Osteocyte (in vitro differentiated cells): ENCODE measurements around the gene PKD2L1. TPM values are rescaled to one million over a fixed set of nuclear protein-coding genes. Genes with fewer than 3 reads are reported as not detected.

Experiments used
- DNase-seq: peaks from one replicate; pipeline ENCODE4 v3.0.0; 2021; ENCODE audit warnings: mixed read lengths; ENCODE audit not compliant: unreplicated experiment; ENCODE audit errors: extremely low spot score
- H3K27ac Mint-ChIP-seq: one replicate; pipeline ENCODE4 v1.8.0; 2021; ENCODE audit warnings: mild to moderate bottlenecking, mixed read lengths; ENCODE audit not compliant: unreplicated experiment
- H3K27me3 Mint-ChIP-seq: one replicate; pipeline ENCODE4 v1.8.0; 2021; ENCODE audit warnings: mixed read lengths; ENCODE audit not compliant: unreplicated experiment
- H3K36me3 Mint-ChIP-seq: one replicate; pipeline ENCODE4 v1.8.0; 2021; ENCODE audit warnings: mixed read lengths; ENCODE audit not compliant: unreplicated experiment
- H3K4me1 Mint-ChIP-seq: one replicate; pipeline ENCODE4 v1.8.0; 2021; ENCODE audit warnings: mixed read lengths; ENCODE audit not compliant: unreplicated experiment
- H3K4me3 Mint-ChIP-seq: one replicate; pipeline ENCODE4 v1.8.0; 2021; ENCODE audit warnings: mild to moderate bottlenecking, moderate library complexity, mixed read lengths; ENCODE audit not compliant: unreplicated experiment
- H3K9me3 Mint-ChIP-seq: one replicate; pipeline ENCODE4 v1.8.0; 2021; ENCODE audit warnings: mixed read lengths; ENCODE audit not compliant: unreplicated experiment
- total RNA-seq: library from RNA; stranded (reverse); gene quantifications from 2 replicates; pipeline ENCODE4 v1.2.1, GENCODE V29; 2021
- TF ChIP-seq, protein P1 (sequence below): fragments of 200-600 bp; sonication (generic); IDR thresholded peaks from 2 replicates; pipeline ENCODE4 v1.5.0; 2021; ENCODE audit warnings: antibody characterized with exemption, mild to moderate bottlenecking, moderate library complexity

Gene PKD2L1
- total RNA-seq, 1 donor from 2014 or later: not detected

DNA sequence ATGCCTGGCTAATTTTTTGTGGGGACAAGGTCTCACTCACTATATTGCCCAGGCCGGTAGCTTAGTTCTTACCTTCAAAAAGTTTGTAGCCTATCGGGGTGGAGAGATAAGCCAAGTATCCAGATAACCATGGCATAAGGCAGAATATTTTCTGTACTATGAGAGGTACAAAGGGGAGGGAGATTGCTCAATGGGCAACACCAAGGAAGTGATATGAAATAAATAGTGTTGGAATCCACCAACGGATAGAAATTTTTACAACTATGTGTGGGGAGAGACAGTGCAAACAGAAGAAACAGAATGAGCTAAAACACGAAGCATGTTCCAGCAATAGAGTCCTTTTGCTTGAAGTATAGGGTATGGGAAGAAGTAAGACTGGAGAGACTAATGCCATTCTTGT is 25.1 kb upstream of the PKD2L1 start:
- Mint-ChIP-seq H3K4me3 (no peak overlapping the region), H3K27me3 (no peaks in the 10 kb centered on the region), H3K9me3 (no peaks in the 10 kb centered on the region), H3K4me1 (peaks cover 38% of the 10 kb centered on the region), H3K27ac (no peak overlapping the region), H3K36me3 (peaks cover 66% of the 10 kb centered on the region)
- no peak for DNase-seq
- TF ChIP-seq, protein P1, sequence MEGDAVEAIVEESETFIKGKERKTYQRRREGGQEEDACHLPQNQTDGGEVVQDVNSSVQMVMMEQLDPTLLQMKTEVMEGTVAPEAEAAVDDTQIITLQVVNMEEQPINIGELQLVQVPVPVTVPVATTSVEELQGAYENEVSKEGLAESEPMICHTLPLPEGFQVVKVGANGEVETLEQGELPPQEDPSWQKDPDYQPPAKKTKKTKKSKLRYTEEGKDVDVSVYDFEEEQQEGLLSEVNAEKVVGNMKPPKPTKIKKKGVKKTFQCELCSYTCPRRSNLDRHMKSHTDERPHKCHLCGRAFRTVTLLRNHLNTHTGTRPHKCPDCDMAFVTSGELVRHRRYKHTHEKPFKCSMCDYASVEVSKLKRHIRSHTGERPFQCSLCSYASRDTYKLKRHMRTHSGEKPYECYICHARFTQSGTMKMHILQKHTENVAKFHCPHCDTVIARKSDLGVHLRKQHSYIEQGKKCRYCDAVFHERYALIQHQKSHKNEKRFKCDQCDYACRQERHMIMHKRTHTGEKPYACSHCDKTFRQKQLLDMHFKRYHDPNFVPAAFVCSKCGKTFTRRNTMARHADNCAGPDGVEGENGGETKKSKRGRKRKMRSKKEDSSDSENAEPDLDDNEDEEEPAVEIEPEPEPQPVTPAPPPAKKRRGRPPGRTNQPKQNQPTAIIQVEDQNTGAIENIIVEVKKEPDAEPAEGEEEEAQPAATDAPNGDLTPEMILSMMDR: no peak

DNA sequence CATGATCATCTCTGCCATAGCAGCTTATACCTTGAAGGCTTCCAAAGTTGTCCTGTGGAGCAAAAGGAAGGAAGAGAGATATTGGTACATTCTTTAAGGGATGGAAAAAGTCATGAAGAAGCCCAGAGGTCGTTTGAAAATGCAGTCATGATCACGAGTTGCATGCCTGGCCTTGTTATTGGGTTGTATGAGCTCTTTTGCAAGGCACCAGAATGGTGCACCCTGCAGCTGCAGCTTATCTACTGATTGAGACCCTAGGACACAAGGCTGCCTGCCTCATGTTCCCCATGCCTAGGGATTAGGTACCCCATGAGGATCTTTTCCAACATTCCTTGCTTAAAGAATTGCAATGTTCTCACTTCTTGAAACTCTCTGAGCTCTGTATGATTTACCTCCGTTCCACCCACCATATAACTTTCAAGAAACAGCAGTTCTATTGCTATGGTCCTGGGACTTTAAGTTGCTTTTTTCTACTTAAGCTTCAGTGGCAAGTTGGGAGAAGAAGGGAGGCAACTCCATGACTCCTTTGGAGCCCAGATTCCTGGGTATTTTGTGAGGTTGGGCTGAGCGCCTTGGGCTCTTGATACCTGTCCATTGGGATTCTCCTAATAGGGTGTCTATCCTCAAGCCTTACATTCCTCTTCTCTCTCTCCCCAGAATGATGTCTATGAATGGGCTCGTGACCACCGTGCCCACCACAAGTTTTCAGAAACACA is 23.9 kb upstream of the PKD2L1 start:
- H3K4me1 Mint-ChIP-seq: peaks cover 38% of the 10 kb centered on the region
- no peak overlapping the region for H3K27ac Mint-ChIP-seq
- no peaks in the 10 kb centered on the region for H3K9me3 Mint-ChIP-seq
- DNase-seq: no peak
- H3K4me3 Mint-ChIP-seq: no peak overlapping the region
- no peaks in the 10 kb centered on the region for H3K27me3 Mint-ChIP-seq
- H3K36me3 Mint-ChIP-seq: peaks cover 63% of the 10 kb centered on the region
- TF ChIP-seq, protein P1: no peak

DNA sequence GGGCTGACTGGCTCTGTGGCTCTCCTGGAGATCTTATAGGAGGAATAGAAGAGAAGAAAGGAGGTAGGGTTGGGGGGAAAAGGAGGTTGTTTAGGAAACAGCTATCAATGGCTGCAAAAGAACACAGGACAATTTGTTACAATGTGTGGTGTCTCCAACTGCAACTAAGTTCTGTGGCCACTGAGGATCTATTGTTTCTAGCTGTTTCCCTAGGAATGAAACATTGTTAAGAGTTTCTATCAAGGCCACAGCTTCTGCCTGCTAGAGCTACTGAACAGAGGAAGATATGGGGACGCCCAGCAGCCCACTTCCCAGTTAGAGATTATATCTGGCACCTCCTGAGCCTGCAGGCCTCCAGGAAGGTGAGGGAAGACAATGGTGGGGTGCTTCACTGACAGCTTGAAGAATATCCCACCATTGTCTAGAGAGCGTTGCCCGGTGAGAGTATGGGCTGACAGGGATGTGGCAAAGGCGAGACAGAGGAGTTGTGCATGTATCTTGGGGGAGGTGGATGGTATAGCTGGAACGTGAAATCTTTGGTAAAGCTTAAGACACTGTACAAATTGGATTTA is 21.0 kb upstream of the PKD2L1 start:
- H3K4me3 Mint-ChIP-seq: peak overlapping the region; percentile 3
- H3K27ac Mint-ChIP-seq: no peak overlapping the region
- DNase-seq: no peak
- H3K27me3 Mint-ChIP-seq: no peaks in the 10 kb centered on the region
- TF ChIP-seq, protein P1: no peak
- no peaks in the 10 kb centered on the region for H3K9me3 Mint-ChIP-seq
- peaks cover 60% of the 10 kb centered on the region for H3K36me3 Mint-ChIP-seq
- H3K4me1 Mint-ChIP-seq: peaks cover 44% of the 10 kb centered on the region

DNA sequence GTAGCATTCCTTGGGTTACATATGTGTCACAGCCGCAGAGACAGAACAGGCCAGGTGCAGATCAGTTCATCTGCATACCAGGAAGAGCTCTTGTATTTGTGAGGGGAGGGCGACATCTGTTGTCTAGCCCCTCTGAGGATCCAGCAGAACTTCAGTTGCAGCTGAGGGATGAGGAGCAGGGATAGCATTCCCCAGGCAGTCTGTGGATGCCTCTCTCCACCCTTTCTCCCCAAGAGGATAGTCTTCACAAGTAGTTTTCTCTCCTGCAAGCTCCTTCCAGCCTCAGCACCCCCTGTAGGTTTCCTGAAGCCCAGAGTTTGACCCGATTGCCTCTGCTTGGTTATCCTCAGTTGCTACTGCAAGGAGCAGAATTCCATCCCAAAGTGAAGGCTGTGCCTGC is 19.6 kb upstream of the PKD2L1 start:
- Mint-ChIP-seq H3K36me3 (peaks cover 47% of the 10 kb centered on the region), H3K27ac (no peak overlapping the region), H3K4me1 (peaks cover 50% of the 10 kb centered on the region), H3K4me3 (peak overlapping the region; percentile 95), H3K27me3 (no peaks in the 10 kb centered on the region), H3K9me3 (no peaks in the 10 kb centered on the region)
- no peak for DNase-seq
- TF ChIP-seq, protein P1: no peak

DNA sequence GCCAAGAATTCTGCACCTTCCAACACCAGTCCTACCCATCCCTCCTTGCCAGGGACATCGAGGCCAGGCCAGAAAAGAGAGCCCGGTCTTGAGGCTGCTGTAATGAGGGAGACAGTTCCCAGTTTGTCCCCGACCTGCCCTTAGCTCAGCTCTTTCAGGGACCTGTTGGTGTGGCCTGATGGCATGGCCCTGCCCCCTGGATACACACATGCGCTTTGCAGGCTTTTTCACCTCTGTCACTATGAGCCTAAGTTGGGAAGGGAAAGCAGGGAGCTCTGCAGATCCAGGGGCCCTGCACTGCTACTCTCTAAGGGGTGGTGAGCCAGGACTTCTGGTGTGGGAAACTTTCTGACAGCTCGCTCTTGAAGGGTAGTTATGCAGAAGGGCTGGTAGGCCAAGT is 19.1 kb upstream of the PKD2L1 start:
- Mint-ChIP-seq H3K9me3 (no peaks in the 10 kb centered on the region), H3K36me3 (peaks cover 41% of the 10 kb centered on the region), H3K27me3 (no peaks in the 10 kb centered on the region), H3K4me1 (peaks cover 53% of the 10 kb centered on the region), H3K4me3 (peak overlapping the region; percentile 95), H3K27ac (no peak overlapping the region)
- DNase-seq: no peak
- TF ChIP-seq, protein P1: no peak
